ENCODE data around the gene HOXB4.
A peak's percentile ranks its signal among the peaks of the same experiment; 100 is the strongest.

DNA sequence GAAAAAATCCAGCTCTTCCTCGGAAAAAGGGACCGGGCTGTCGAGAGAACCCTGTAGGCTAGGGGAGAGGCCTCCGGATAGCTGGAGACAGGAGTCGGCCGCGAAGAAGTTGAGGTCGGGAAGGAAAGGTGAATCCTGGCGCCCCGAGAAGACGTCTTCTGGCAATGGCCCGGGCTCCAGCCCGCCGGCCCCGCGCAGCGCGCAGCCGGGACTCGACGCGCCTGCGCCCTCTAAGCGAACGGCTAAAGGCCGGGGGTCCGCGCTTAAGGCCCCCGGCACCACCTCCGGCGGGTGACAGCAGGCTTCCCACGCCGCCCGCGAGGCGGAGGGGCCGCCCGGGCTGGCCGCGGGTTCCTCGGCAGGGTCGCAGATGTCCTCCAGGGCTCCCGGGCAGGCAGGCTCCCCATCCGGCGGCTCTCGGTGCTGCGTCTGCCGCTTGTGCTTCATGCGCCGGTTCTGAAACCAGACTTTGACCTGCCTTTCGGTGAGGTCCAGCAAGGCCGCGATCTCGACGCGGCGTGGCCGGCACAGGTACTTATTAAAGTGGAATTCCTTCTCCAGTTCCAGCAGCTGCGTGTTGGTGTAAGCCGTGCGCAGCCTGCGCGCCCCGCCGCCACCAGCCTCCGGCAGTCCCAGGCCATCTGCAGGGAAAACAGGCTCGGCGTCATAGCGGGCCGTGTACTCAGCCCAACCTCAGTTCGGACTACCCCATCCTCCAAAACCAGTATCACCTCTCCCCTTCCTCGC lies 34.9 kb downstream of the HOXB4 start:
- TF ChIP-seq CTCF (IDR thresholded peaks at IDR 0.05 in 4 of 5, conservative IDR thresholded peaks at IDR 0.05 in 1 of 5) (peak; percentile 7 to 50 (median 33)), POLR2A (IDR thresholded peaks at IDR 0.05) (peak; percentile 17 to 33)

Measured in gastrocnemius medialis (tissue), 4 donors.